WI38 (cell line): Measurements from ENCODE around the gene GFPT2.

Source experiments
- H3K4me3 ChIP-seq: 2 replicates; pipeline ENCODE4 v1.5.1; 2011; ENCODE audit warnings: low read depth, mild to moderate bottlenecking, control low read depth, low read length
- CTCF ChIP-seq: IDR thresholded peaks from 2 replicates; pipeline ENCODE4 v1.5.1; 2012; ENCODE audit warnings: low read depth, mild to moderate bottlenecking, control low read depth, low read length

GFPT2 gene

GRCh38 chr5:180282281-180282680 is 70.9 kb downstream of the GFPT2 start:
- TF ChIP-seq CTCF = no peak
- no peak overlapping the region for H3K4me3 ChIP-seq

- H3K4me3 ChIP-seq = no peak overlapping the region
- no peak for TF ChIP-seq CTCF
Measured at GRCh38 chr5:180281706-180282105, 71.4 kb downstream of the GFPT2 start.

- H3K4me3 ChIP-seq = no peak overlapping the region
- TF ChIP-seq CTCF = no peak
Measured at GRCh38 chr5:180274695-180275094, 78.4 kb downstream of the GFPT2 start.

GRCh38 chr5:180271221-180271620 is 81.9 kb downstream of the GFPT2 start:
- no peak overlapping the region for H3K4me3 ChIP-seq
- no peak for TF ChIP-seq CTCF

GRCh38 chr5:180259260-180259611 is 93.9 kb downstream of the GFPT2 start:
- TF ChIP-seq CTCF = no peak
- H3K4me3 ChIP-seq = no peak overlapping the region

GRCh38 chr5:180253036-180253824 is 99.9 kb downstream of the GFPT2 start:
- no peak for TF ChIP-seq CTCF
- no peak overlapping the region for H3K4me3 ChIP-seq

- no peak for TF ChIP-seq CTCF
- H3K4me3 ChIP-seq = no peak overlapping the region
Measured at GRCh38 chr5:180251887-180252286, 101.2 kb downstream of the GFPT2 start.
